ENCODE results near the gene ASIC2. TPM values are rescaled to one million over a fixed set of nuclear protein-coding genes. Genes with fewer than 3 reads are reported as not detected.

The ASIC2 gene
- total RNA-seq, 1 donor from 2014 or later = 0.36 TPM

- Histone ChIP-seq H3K4me3 (ENCODE audit: insufficient read depth, low read depth, low read length) (no peak overlapping the region), H3K9ac (ENCODE audit: low read length) (no peak overlapping the region), H3K4me1 (ENCODE audit: insufficient read depth, low read length) (no peaks in the 10 kb centered on the region), H3K9me3 (ENCODE audit: insufficient read depth, low read depth, low read length) (no peaks in the 10 kb centered on the region), H4K20me1 (ENCODE audit: insufficient read depth, low read length) (no peaks in the 10 kb centered on the region), H2AFZ (ENCODE audit: low read depth, low read length) (no peak overlapping the region), H3K27ac (ENCODE audit: low read depth, low read length) (no peak overlapping the region), H3K79me2 (ENCODE audit: insufficient read depth, low read length) (no peaks in the 10 kb centered on the region), H3K27me3 (ENCODE audit: insufficient read depth, low read length) (no peaks in the 10 kb centered on the region), H3K4me2 (ENCODE audit: low read length) (no peak overlapping the region), H3K36me3 (ENCODE audit: insufficient read depth, low read length) (no peaks in the 10 kb centered on the region)
- H3K27me3 Mint-ChIP-seq (ENCODE audit: low read depth, unreplicated experiment) = peaks cover 49% of the 10 kb centered on the region
- no peak for TF ChIP-seq EZH2 (IDR thresholded peaks at IDR 0.05; ENCODE audit: insufficient read depth, low read length)
- TF ChIP-seq, protein P1, sequence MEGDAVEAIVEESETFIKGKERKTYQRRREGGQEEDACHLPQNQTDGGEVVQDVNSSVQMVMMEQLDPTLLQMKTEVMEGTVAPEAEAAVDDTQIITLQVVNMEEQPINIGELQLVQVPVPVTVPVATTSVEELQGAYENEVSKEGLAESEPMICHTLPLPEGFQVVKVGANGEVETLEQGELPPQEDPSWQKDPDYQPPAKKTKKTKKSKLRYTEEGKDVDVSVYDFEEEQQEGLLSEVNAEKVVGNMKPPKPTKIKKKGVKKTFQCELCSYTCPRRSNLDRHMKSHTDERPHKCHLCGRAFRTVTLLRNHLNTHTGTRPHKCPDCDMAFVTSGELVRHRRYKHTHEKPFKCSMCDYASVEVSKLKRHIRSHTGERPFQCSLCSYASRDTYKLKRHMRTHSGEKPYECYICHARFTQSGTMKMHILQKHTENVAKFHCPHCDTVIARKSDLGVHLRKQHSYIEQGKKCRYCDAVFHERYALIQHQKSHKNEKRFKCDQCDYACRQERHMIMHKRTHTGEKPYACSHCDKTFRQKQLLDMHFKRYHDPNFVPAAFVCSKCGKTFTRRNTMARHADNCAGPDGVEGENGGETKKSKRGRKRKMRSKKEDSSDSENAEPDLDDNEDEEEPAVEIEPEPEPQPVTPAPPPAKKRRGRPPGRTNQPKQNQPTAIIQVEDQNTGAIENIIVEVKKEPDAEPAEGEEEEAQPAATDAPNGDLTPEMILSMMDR (IDR thresholded peaks at IDR 0.05; ENCODE audit: insufficient read depth, low read depth, low read length) = no peak
- DNase-seq (ENCODE audit: low read depth) (peak; percentile 10), FAIRE-seq (no peak)
- no peaks in the 10 kb centered on the region for H3K36me3 Mint-ChIP-seq (ENCODE audit: low read depth, unreplicated experiment)
- H3K9me3 Mint-ChIP-seq (ENCODE audit: unreplicated experiment) = no peaks in the 10 kb centered on the region
- no peak overlapping the region for H3K27ac Mint-ChIP-seq (ENCODE audit: unreplicated experiment)
- H3K4me1 Mint-ChIP-seq (ENCODE audit: low read depth, unreplicated experiment) = peaks cover 4% of the 10 kb centered on the region
- H3K4me3 Mint-ChIP-seq (ENCODE audit: unreplicated experiment) = no peak overlapping the region
Measured at GRCh38 chr17:33124871-33125551, 168.1 kb downstream of the ASIC2 start.

DNA sequence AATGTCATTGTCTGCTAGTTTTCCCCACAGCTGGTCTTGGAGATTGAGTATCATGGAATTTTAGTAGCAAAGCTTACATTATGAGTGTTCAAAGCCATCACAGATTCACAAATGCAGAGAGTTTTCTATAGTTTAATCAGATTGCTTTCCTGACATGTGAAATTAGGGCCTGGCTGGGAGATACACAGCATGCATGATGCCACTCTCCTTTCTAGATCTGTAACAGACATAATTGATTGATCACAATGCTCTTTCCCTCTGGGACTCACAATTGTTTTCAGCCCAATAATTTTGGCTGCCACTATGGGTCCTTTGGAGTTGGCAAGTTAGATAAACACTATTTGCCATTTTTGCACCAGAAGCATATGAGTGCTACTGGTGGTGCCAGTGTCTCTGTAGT lies 168.9 kb downstream of the ASIC2 start:
- DNase-seq (ENCODE audit: low read depth) (no peak), FAIRE-seq (no peak)
- Mint-ChIP-seq H3K9me3 (ENCODE audit: unreplicated experiment) (no peaks in the 10 kb centered on the region), H3K36me3 (ENCODE audit: low read depth, unreplicated experiment) (no peaks in the 10 kb centered on the region), H3K4me1 (ENCODE audit: low read depth, unreplicated experiment) (peaks cover 4% of the 10 kb centered on the region), H3K4me3 (ENCODE audit: unreplicated experiment) (no peak overlapping the region), H3K27me3 (ENCODE audit: low read depth, unreplicated experiment) (peaks cover 55% of the 10 kb centered on the region), H3K27ac (ENCODE audit: unreplicated experiment) (no peak overlapping the region)
- no peak for TF ChIP-seq EZH2 (IDR thresholded peaks at IDR 0.05; ENCODE audit: insufficient read depth, low read length)
- TF ChIP-seq, protein P1 (IDR thresholded peaks at IDR 0.05; ENCODE audit: insufficient read depth, low read depth, low read length) = no peak
- no peak overlapping the region for H3K4me3 ChIP-seq (ENCODE audit: insufficient read depth, low read depth, low read length)
- no peak overlapping the region for H3K9ac ChIP-seq (ENCODE audit: low read length)
- no peak overlapping the region for H2AFZ ChIP-seq (ENCODE audit: low read depth, low read length)
- no peaks in the 10 kb centered on the region for H4K20me1 ChIP-seq (ENCODE audit: insufficient read depth, low read length)
- H3K4me1 ChIP-seq (ENCODE audit: insufficient read depth, low read length) = no peaks in the 10 kb centered on the region
- H3K79me2 ChIP-seq (ENCODE audit: insufficient read depth, low read length) = no peaks in the 10 kb centered on the region
- H3K27ac ChIP-seq (ENCODE audit: low read depth, low read length) = no peak overlapping the region
- H3K9me3 ChIP-seq (ENCODE audit: insufficient read depth, low read depth, low read length) = no peaks in the 10 kb centered on the region
- no peak overlapping the region for H3K4me2 ChIP-seq (ENCODE audit: low read length)
- H3K27me3 ChIP-seq (ENCODE audit: insufficient read depth, low read length) = no peaks in the 10 kb centered on the region
- H3K36me3 ChIP-seq (ENCODE audit: insufficient read depth, low read length) = no peaks in the 10 kb centered on the region

DNA sequence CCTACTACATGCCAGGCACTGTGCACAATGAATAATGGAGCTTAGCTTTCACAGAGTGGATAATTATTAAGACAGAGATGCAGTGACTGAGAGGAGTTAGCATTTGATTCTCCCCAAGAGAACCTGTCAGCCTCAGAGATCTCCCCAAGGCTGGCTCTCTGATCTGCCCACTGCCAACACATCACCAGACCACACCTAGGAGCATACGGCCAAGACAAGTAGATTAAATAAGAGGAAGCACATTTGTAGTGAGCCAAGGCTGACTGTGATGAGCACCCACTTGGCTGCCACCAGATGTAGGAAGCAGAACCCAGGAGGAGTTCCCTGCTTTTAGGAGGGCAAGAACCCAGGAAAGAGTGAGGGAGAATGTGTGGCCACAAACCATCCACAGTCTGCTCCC lies 171.3 kb downstream of the ASIC2 start:
- DNase-seq (ENCODE audit: low read depth) = no peak
- Histone ChIP-seq H3K36me3 (ENCODE audit: insufficient read depth, low read length) (no peaks in the 10 kb centered on the region), H3K27ac (ENCODE audit: low read depth, low read length) (no peak overlapping the region), H3K79me2 (ENCODE audit: insufficient read depth, low read length) (no peaks in the 10 kb centered on the region), H3K4me2 (ENCODE audit: low read length) (no peak overlapping the region), H2AFZ (ENCODE audit: low read depth, low read length) (no peak overlapping the region), H3K9ac (ENCODE audit: low read length) (no peak overlapping the region), H3K4me3 (ENCODE audit: insufficient read depth, low read depth, low read length) (no peak overlapping the region), H3K4me1 (ENCODE audit: insufficient read depth, low read length) (no peaks in the 10 kb centered on the region), H3K27me3 (ENCODE audit: insufficient read depth, low read length) (no peaks in the 10 kb centered on the region), H4K20me1 (ENCODE audit: insufficient read depth, low read length) (no peaks in the 10 kb centered on the region), H3K9me3 (ENCODE audit: insufficient read depth, low read depth, low read length) (no peaks in the 10 kb centered on the region)
- H3K4me1 Mint-ChIP-seq (ENCODE audit: low read depth, unreplicated experiment) = no peaks in the 10 kb centered on the region
- H3K36me3 Mint-ChIP-seq (ENCODE audit: low read depth, unreplicated experiment) = no peaks in the 10 kb centered on the region
- H3K27me3 Mint-ChIP-seq (ENCODE audit: low read depth, unreplicated experiment) = peaks cover 63% of the 10 kb centered on the region
- no peak for TF ChIP-seq EZH2 (IDR thresholded peaks at IDR 0.05; ENCODE audit: insufficient read depth, low read length)
- TF ChIP-seq, protein P1 (IDR thresholded peaks at IDR 0.05; ENCODE audit: insufficient read depth, low read depth, low read length) = no peak
- no peaks in the 10 kb centered on the region for H3K9me3 Mint-ChIP-seq (ENCODE audit: unreplicated experiment)
- no peak for FAIRE-seq
- no peak overlapping the region for H3K4me3 Mint-ChIP-seq (ENCODE audit: unreplicated experiment)
- H3K27ac Mint-ChIP-seq (ENCODE audit: unreplicated experiment) = no peak overlapping the region

Data from astrocyte (in vitro differentiated cells and primary cell).